PC-9 (cell line): ENCODE results near the gene EIF4G3. TPM values are rescaled to one million over a fixed set of nuclear protein-coding genes. Genes with fewer than 3 reads are reported as not detected.
"Not testable (repeated sequence)": the region's sequence is repeated elsewhere in the genome, so short reads cannot be mapped to it uniquely, and the experiment has no call there.

Experiments
- BruUV-seq: library from RNA; stranded (reverse); fragments of 400-500 nt; replicated peaks from 2 replicates; lab custom pipeline; 2021; lab: Mats Ljungman, UMichigan
- CTCF ChIA-PET: fragments of 300-600 bp; sonication (Branson Sonifier 250); formaldehyde crosslinking; loops from one replicate; lab custom pipeline; 2022; ENCODE audit warnings: antibody characterized with exemption; lab: Charles Lee
- POLR2A ChIA-PET: fragments of 300-600 bp; sonication (Branson Sonifier 250); formaldehyde crosslinking; loops from one replicate; lab custom pipeline; 2022; ENCODE audit warnings: antibody characterized with exemption; ENCODE audit not compliant: unreplicated experiment; lab: Charles Lee
- DNase-seq, 2 experiments: peaks; one replicate each; pipeline versions ENCODE4 v3.0.0 to v3.0.0-alpha.2; 2015 to 2022; ENCODE audit warnings: mixed read lengths in 1 of 2
- H2AFZ ChIP-seq: fragments of 200-600 bp; sonication (generic); 2 replicates; pipeline ENCODE4 v1.8.1; 2017; ENCODE audit warnings: antibody characterized with exemption
- H3F3A ChIP-seq: fragments of 200-600 bp; sonication (generic); 2 replicates; pipeline ENCODE4 v1.8.1; 2017; ENCODE audit warnings: antibody characterized with exemption, mild to moderate bottlenecking, low read depth; ENCODE audit not compliant: insufficient read depth
- H3K27ac ChIP-seq: fragments of 200-600 bp; sonication (generic); 2 replicates; pipeline ENCODE4 v1.6.1; 2016; ENCODE audit warnings: mixed run types
- H3K27me3 ChIP-seq: fragments of 200-600 bp; sonication (generic); 2 replicates; pipeline ENCODE4 v1.6.1; 2016; ENCODE audit warnings: low read depth, mixed run types; ENCODE audit not compliant: insufficient read depth
- H3K36me3 ChIP-seq: fragments of 200-600 bp; sonication (generic); 2 replicates; pipeline ENCODE4 v1.6.1; 2016; ENCODE audit warnings: low read depth, mixed run types
- H3K4me1 ChIP-seq: fragments of 200-600 bp; sonication (generic); replicated peaks from 2 replicates; pipeline ENCODE4 v1.6.1; 2016; ENCODE audit warnings: mixed run types; ENCODE audit not compliant: insufficient read depth
- H3K4me2 ChIP-seq: fragments of 200-600 bp; sonication (generic); 2 replicates; pipeline ENCODE4 v1.6.1; 2017; ENCODE audit warnings: mixed run types
- H3K4me3 ChIP-seq: fragments of 200-600 bp; sonication (generic); 2 replicates; pipeline ENCODE4 v1.6.1; 2016; ENCODE audit warnings: mixed run types
- H3K79me2 ChIP-seq: fragments of 200-600 bp; sonication (generic); 2 replicates; pipeline ENCODE4 v1.6.1; 2017; ENCODE audit warnings: low read depth, mixed run types
- H3K9me2 ChIP-seq: fragments of 200-600 bp; sonication (generic); 2 replicates; pipeline ENCODE4 v1.8.1; 2017; ENCODE audit warnings: mild to moderate bottlenecking; ENCODE audit not compliant: insufficient read depth
- H3K9me3 ChIP-seq: fragments of 200-600 bp; sonication (generic); 2 replicates; pipeline ENCODE4 v1.8.1; 2016; ENCODE audit warnings: low read depth; ENCODE audit not compliant: insufficient read depth
- H4K20me1 ChIP-seq: fragments of 200-600 bp; sonication (generic); 2 replicates; pipeline ENCODE4 v1.8.1; 2017; ENCODE audit not compliant: insufficient read depth
- CTCF ChIP-seq: fragments of 200-600 bp; sonication (generic); conservative IDR thresholded peaks from 2 replicates; pipeline ENCODE4 v1.6.1; 2017; ENCODE audit warnings: mixed run types, antibody characterized with exemption, mild to moderate bottlenecking, moderate library complexity
- EZH2 ChIP-seq: fragments of 200-600 bp; sonication (generic); IDR thresholded peaks from 2 replicates; pipeline ENCODE4 v1.8.0; 2017; ENCODE audit warnings: antibody characterized with exemption, low read depth
- intact Hi-C: fragments of 100-400 bp; cut with micrococcal nuclease; formaldehyde crosslinking; loops from one replicate; pipeline ENCODE4 v1.10.0; 2022; ENCODE audit not compliant: unreplicated experiment
- total RNA-seq: library from RNA; stranded (reverse); gene quantifications from 2 replicates; pipeline ENCODE4 v1.2.3, GENCODE V29; 2021

Gene EIF4G3
- total RNA-seq, 1 experiment from 2014 or later: 63.2 TPM

GRCh38 chr1:21095976-21096375 is 80.7 kb downstream of the EIF4G3 start:
- intact Hi-C loops: no loop called here
- no peak for TF ChIP-seq CTCF
- TF ChIP-seq EZH2: no peak
- ChIA-PET CTCF (no interaction called here), POLR2A (no interaction called here)
- Histone ChIP-seq H3K79me2 (peaks cover 24% of the 10 kb centered on the region), H3K27me3 (no peaks in the 10 kb centered on the region), H3K4me1 (peaks cover 6% of the 10 kb centered on the region), H4K20me1 (no peaks in the 10 kb centered on the region), H3K36me3 (0 out of 2 replicates have a peak, but pooled peaks cover 5% of the 10 kb centered on the region), H3F3A (0 out of 2 replicates have a peak, but pooled peaks cover 4% of the 10 kb centered on the region), H2AFZ (no peak overlapping the region), H3K4me2 (no peak overlapping the region), H3K9me3 (no peaks in the 10 kb centered on the region), H3K4me3 (no peak overlapping the region), H3K9me2 (no peaks in the 10 kb centered on the region), H3K27ac (no peak overlapping the region)
- no peak for DNase-seq
- BruUV-seq: no TSS peak

- H3K27me3 ChIP-seq, H3K4me2 ChIP-seq, DNase-seq, H3K27ac ChIP-seq, H2AFZ ChIP-seq, BruUV-seq, H3F3A ChIP-seq, CTCF ChIA-PET, H3K9me2 ChIP-seq, H3K36me3 ChIP-seq, H3K9me3 ChIP-seq, intact Hi-C loops, H3K4me3 ChIP-seq, POLR2A ChIA-PET, H4K20me1 ChIP-seq: not testable (repeated sequence)
- peaks cover 41% of the 10 kb centered on the region for H3K79me2 ChIP-seq
- peaks cover 15% of the 10 kb centered on the region for H3K4me1 ChIP-seq
These were observed 82.4 kb downstream of the EIF4G3 start for GRCh38 chr1:21094282-21094681.

- H3K4me3 ChIP-seq, CTCF ChIA-PET, H3K27me3 ChIP-seq, H3K9me3 ChIP-seq, BruUV-seq, intact Hi-C loops, H2AFZ ChIP-seq, H3K27ac ChIP-seq, DNase-seq, H3F3A ChIP-seq, H3K9me2 ChIP-seq, H4K20me1 ChIP-seq, POLR2A ChIA-PET, H3K36me3 ChIP-seq, H3K4me2 ChIP-seq: not testable (repeated sequence)
- Histone ChIP-seq H3K79me2 (peaks cover 40% of the 10 kb centered on the region), H3K4me1 (peaks cover 15% of the 10 kb centered on the region)
These were observed 83.3 kb downstream of the EIF4G3 start for GRCh38 chr1:21093271-21093958.

- H3F3A ChIP-seq, H3K4me3 ChIP-seq, H3K9me3 ChIP-seq, DNase-seq, H3K9me2 ChIP-seq, H3K27me3 ChIP-seq, H4K20me1 ChIP-seq, intact Hi-C loops, H2AFZ ChIP-seq, H3K4me2 ChIP-seq, BruUV-seq, CTCF ChIA-PET, POLR2A ChIA-PET, H3K36me3 ChIP-seq, H3K27ac ChIP-seq: not testable (repeated sequence)
- peaks cover 40% of the 10 kb centered on the region for H3K79me2 ChIP-seq
- H3K4me1 ChIP-seq: peaks cover 15% of the 10 kb centered on the region
These were observed 84.2 kb downstream of the EIF4G3 start for GRCh38 chr1:21092545-21092944.

- H3K79me2 ChIP-seq: peaks cover 36% of the 10 kb centered on the region
- H4K20me1 ChIP-seq, H3K9me3 ChIP-seq, intact Hi-C loops, H2AFZ ChIP-seq, H3K27me3 ChIP-seq, H3F3A ChIP-seq, H3K9me2 ChIP-seq, H3K36me3 ChIP-seq, BruUV-seq, CTCF ChIA-PET, H3K4me3 ChIP-seq, POLR2A ChIA-PET: not testable (repeated sequence)
- peak overlapping the region; percentile 39; the same call in 1 of the 2 replicates for H3K27ac ChIP-seq
- H3K4me2 ChIP-seq: peak overlapping the region; percentile 45; the same call in 1 of the 2 replicates
- peak; percentile 60 to 64 for DNase-seq
- peaks cover 15% of the 10 kb centered on the region for H3K4me1 ChIP-seq
These were observed 85.5 kb downstream of the EIF4G3 start for GRCh38 chr1:21091053-21091690.
